Fibroblast of skin of left biceps (primary cell): ENCODE data around the gene CCL22.
"Not testable (repeated sequence)": the region's sequence is repeated elsewhere in the genome, so short reads cannot be mapped to it uniquely, and the experiment has no call there.

Source experiments
- DNase-seq, 2 experiments: peaks; one replicate each; pipeline ENCODE4 v3.0.0-alpha.2; 2013; ENCODE audit warnings: low read depth in 2 of 2

CCL22 gene

DNA sequence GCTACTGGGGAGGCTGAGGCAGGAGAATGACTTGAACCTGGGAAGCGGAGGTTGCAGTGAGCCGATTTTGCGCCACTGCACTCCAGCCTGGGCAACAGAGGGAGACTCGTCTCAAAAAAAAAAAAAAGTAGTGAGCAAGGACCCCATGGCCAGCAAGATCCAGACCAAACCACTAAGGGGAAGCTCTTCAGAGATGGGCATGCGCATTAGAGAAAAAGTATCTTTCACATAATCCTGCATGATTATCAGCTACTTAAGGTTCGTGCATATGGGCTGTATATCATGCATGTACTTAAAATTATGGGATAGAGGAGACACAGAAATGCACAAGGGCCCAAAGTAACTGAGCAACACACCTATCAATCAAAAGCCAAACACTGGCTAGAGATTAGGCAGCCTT is 10.7 kb upstream of the CCL22 start:
- no peak for DNase-seq

DNA sequence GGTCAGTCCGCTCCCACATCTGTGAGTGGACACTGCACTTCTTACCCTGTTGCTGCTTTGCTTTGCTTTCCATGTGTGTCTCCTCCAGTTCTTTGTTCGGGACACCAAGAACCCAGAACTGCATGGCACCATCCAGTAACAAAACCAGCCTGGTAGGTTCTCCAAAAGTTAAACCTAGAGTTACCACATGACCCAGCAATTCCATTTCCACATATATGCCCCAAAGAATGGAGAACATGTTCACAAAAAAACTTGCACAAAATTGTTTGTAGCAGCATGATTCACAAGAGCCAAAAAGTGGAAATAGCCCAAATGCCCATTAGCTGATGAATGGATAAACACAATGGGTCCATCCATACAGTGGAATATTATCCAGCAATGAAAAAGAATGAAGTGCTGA is 10.3 kb upstream of the CCL22 start:
- no peak for DNase-seq

DNA sequence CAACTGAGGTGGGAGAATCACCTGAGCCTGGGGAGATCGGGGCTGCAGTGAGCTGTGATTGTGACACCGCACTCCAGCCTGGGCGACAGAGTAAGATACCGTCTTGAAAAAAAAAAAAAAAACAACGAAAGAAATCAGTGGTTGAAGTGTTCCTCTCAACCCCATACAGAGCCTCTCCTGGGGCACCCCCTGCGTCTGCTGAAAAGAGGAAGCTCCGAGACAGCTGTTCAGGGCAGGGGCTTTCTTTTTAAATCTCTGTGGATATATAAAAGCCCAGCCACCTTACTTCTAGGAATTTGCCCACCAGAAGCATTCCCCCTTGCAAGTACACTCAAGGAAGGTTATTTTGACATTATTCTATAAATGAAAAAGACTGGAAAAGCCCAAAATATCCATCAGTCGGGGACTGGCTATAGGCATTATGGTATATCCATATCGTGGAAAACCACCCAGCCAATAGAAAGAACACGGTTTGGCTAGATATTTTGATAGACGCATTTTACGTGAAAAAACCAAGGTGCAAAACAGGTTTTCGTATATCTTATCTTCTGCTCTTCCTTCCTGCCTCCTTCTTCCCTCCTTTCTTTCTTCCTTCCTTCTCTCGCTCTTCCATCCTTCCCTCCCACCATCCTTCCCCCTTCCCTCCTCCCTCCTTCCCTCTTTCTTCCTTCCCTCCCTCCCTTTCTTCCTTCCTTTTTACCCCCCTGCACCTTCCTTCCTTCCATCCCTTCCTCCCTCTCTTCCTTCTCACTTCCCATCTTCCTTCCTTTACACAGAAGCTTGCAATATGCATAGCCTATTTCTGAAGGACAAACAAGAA is 9.2 kb upstream of the CCL22 start:
- no peak for DNase-seq

DNA sequence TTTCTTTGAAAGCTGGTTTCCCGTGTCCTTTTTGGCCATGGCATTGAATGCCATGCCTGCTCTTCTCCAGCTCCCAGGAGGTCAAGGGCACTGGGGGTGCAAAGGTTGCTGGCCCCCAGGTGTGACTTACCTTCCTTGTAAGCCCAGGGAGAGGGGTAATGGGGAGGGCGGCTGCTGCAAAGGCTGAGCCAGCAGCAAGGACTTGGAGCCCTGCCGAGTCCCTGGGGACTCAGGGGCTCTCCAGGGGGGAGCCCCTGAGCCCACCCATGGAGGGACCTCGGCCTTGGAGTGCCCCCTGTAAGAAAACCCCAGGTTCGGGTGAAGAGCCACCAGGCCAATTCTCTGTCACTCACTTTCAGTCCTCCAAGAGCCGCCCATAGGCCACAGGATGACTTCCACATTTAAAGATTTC is 5.9 kb upstream of the CCL22 start:
- no peak for DNase-seq

DNA sequence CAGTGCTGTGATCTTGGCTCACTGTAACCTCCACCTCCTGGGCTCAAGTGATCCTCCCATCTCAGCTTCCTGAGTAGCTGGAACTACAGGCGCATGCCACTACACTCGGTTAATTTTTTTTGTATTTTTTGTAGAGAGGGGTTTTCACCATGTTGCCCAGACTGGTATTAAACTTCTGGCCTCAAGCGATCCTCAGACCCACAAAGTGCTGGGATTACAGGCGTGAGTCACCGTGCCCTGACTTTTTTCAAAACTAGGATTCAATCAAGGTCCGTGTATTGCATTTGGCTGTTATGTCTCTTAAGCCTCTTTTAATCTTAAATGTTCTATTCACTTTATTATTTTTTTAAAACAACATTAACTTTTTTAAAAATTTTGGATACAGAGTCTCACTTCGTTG is 4.3 kb upstream of the CCL22 start:
- DNase-seq: no peak

DNA sequence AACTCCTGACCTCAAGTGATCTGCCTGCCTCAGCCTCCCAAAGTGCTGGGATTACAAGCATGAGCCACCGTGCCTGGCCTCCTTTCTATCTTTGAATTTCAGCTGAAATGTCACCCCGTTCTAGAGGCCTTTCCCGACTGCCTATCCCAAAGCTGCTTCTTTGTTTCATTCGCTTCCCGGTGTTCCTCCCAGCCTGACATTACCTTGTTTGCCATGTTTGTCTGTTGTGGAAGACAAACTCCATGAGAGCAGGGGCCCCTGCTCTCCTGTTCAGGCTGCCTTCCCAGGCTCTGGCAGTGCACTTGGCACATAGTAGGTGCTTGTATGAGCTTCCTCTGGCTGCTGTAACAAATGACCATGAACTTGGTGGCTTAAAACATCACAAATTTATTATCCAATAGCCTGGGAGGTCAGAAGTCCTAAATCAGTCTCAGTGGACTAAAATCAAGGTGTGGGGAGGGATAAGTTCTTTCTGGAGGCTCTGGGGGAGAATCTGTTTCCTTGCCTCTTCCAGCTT is 2.6 kb upstream of the CCL22 start:
- no peak for DNase-seq

DNA sequence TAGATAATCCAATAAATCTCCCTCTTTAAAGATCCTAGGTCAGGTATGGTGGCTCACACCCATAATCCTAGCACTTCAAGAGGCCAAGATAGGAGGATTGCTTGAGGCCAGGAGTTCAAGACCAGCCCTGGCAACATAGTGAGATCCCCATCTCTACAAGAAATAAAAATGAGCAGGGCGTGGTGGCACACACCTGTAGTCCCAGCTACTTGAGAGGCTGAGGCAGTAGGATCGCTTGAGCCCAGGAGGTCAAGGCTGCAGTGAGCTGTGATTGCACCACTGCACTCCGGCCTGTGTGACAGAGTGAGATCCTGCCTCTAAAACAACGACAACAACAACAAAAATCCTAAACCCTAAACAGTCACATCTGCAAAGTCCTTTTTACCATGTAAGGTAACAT is 2.0 kb upstream of the CCL22 start:
- no peak for DNase-seq

DNA sequence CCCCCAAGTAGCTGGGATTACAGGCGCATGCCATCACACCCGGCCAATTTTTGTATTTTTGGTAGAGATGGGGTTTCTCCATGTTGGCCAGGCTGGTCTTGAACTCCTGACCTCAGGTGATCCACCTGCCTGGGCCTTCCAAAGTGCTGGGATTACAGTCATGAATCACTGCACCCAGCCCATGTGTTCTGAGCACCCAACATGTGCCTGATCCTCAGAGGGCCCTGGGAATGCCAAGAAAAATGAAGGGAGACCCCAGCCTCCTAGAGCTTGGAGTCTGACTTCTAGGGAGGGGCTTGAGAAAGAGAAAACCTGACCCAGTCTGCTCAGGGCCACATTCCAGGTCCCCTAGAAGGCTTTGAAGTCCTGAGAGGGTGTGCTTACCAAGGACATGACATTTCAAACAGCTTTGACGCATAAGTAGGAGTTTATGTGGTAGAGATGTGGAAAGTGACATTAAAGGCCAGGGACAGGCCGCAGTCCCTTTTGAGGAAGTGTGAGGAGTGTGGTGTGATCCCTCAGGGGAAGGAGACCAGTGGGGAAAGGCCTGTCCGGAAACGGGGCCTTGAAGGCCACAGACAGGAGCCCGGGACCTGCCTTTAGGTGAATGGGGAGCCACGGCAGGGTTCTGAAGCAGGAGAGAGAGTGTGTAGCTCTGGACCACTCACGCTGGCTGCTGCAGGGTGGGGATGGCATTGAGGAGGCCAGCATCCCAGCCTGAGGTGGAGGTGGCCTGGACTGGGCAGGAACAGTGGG is 1.1 kb upstream of the CCL22 start:
- no peak for DNase-seq

DNA sequence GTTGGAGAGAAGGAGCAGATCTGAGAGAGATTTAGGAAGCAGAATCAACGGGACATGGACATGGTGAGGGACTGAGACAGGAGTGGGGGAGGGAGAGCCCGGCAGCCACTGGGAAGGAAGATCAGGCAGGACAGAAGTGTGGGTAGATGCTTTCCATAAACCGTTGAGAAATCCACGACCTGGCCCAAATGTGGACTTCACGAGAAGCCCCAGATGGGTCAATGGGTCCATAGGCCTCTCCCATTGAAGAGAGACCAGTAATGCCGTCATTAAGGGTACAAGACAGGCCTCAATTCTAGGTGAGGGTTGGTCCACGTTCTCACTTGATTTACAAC is 530 bp upstream of the CCL22 start:
- no peak for DNase-seq

DNA sequence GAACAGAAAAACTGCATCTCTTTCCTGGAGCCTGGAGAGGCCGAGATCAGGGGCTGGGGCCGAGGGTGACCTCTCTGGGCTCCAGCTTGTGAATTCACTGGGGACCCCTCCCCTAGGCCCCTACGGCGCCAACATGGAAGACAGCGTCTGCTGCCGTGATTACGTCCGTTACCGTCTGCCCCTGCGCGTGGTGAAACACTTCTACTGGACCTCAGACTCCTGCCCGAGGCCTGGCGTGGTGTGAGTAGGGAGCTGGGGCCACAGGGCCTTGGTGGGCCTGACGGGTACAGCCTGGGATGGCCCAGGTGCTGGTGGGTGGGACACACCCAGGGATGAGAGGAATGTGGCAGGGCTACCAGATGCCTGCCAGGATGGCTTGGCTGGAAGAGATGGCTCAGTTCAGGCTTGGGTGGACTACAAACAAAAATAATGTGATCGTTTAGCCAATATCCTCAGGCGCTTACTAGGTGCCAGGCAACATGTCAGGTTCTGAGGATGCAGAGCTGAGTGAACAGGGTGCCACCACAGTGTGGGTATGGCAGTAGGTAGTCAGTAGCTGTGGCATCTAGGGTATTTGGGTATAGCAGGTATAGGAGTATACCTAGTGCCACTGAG is 1.8 kb downstream of the CCL22 start:
- DNase-seq: no peak

DNA sequence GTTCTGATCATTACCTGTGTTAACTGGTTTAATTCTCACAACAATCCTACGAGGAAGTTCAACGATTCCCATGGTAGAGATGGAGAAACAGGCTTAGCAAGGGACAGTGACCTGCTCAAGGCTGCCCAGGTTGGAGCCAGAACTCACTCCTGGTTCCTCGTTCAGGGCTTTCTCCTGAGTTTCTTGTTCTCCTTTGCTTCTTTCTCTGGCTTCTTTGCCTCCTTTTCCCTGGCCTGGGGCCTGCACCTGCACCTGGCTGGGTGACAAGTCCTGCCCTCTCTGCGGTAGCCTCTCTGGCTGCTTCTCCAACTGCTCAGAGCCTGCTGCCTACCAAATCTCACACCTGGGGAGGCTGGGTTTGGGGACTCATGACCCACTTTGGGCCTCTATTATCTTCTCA is 2.8 kb downstream of the CCL22 start:
- no peak for DNase-seq

DNA sequence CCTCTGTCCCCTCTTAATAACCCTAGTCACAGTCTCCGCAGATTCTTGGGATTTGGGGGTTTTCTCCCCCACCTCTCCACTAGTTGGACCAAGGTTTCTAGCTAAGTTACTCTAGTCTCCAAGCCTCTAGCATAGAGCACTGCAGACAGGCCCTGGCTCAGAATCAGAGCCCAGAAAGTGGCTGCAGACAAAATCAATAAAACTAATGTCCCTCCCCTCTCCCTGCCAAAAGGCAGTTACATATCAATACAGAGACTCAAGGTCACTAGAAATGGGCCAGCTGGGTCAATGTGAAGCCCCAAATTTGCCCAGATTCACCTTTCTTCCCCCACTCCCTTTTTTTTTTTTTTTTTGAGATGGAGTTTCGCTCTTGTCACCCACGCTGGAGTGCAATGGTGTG is 5.6 kb downstream of the CCL22 start:
- no peak for DNase-seq

DNA sequence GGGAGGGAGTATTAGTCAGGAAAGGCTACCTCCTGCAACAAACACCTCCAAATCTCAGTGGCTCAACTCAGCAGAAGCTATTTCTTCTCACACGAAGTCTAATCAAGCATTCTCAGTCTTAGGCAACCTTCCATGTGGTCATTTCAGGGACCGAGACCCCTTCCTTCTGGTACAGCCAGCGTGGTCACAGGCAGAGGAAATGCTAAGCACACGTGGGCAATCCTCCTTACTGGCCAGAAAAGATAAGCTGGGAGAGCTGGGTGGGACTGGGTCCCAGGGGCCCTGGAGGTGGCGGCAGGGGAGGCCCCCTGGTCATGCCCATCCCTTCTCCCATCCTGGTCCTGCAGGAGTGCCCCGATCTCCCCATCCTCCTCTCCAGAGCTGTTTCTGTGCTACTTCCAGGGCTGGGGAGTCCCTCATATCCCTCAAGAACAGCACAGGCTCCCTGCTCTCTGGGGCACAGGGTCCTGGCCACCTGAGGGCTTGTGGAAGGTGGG is 8.0 kb downstream of the CCL22 start:
- DNase-seq: no peak

DNA sequence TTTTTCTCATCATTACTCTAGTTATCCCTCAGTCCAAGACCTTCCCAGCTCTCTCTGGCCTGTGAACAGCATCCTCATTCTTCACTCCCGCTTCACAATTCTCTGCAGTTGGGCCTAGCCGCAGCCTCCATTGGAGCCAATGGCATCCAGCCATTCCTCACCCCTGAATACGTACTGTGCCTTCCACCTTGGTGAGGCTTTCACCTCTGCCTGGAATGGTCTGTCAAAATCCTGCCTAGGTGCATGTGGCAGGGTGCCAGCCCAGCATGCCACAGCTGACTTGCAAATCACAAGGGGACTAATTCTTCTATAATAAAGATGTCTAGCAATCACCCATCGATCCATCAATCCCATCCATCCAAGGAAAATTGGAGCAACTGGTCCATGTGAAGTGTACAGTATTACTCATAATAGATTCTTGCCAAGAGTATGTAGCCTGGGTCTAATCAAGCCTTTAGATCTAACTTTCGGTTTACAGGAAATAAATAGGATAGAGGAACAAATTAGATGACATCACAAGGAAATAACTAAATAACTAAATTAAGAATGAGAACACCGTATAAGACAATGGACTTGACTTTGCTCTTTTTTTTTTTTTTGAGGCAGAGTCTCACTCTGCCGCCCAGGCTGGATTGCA is 8.7 kb downstream of the CCL22 start:
- DNase-seq: no peak

DNA sequence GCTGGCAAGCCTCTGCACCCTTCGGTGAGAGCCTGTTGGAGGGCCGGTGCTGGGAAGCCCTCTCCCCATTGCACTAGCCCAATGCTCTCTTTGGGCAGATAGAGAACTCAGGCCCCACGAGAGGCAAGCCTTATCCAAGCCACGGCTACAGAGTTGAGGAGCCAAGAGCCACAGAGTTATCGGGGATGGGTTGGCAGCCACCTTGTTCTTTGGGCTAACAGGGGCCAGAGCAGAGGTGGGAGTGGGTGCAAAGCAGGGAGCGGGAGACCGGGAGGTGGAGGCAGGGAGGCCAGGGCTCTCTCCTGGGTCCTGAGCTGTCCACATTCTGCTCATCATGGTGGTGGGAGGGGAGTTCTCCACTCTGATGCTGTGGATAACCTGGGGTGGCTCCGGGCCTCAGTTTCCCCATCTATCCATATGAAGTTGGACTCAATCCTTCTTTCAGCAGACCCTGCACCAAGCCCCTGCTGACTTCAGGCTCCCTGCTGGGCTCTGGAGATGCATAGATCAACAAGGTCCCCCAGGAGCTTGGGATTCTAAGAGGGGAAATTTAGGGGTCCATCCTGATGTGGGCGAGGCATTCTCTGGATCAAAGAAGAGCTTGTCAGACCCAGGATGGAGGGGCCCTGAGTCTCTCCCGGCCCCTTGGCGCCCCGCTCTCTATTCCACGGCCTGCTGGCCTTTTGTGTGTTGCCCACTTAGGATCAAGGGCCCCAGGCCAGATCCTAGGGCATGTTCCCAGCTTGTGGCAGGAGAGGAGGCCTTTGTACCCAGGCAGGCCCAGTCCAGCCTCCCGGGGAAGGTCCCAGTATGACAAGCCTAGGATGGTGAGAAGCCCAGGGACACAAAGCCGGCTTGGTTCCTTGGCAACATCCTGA is 13.2 kb downstream of the CCL22 start:
- DNase-seq: no peak

DNA sequence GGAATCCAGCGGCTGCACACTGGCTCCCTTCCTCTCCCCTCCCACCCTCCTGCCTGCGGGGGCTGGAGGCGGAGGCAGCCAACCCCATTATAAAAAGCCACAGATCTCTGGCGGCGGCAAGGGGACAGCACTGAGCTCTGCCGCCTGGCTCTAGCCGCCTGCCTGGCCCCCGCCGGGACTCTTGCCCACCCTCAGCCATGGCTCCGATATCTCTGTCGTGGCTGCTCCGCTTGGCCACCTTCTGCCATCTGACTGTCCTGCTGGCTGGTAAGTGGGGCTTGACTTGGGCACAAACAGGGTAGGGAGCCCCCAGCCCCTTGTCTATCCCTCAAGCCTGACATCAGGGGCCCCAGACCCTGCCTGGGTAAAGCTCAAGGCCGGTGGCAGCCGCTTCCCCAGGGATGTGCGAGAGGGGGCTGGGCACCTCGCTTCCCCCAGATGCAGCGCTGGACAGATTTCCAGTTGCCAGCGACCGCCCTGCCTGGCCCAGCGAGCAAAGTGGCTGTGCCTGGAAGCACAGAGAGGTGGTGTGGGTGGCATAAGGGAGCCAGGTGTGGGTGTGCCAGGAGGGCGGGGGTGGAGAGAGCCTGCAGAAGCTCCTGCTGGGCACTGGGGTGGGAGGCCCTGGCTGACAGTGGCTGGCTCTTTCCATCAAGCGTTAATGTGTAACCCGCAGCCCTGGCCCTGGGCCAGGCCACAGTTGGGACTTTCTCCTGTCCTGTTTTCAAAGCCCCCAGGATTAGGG is 14.0 kb downstream of the CCL22 start, which contains the start of gene CX3CL1:
CX3CL1 (plus strand) TSS at position 119 of the 745 bp plus-strand sequence; CDS start at position 198, 79 bp downstream.
- no peak for DNase-seq

DNA sequence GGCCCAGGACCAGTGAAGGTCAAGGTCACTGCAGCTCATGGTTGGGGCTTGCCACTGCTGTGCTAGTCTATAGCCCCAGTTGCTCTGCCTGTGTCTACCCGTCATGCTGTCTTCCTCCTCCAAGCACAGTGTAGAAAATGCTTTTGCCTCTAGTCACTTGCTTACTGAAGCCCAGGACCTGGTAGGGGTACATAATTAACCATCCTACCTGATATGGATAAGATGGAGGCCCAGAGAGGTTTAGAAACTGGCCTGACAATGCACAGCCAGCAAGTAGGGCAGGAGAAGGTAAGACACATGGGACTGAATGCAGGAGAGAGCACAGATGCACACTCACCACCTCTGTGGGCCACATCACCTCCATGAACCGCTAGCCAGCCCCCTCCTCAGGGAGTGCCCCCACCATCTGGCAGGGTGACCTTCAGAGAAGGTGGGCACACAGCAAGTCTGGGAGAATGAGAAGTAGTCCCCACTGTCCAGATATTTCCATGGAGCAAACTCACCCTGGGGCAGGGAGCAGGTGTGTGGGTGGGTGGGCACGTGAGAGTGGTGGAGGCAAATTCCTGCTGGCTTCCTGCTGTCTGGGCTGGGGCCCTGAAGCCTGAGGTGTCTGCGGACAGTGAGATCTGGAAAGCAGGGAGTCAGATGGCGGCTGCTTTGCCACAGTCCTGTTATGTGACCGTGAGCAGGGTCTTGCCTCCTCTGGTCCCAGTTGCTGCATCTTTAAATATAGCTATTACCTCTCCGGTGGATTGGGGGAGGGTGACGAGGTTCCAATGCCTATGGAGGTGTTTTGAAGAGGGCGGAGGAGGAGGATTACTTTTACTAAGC is 14.7 kb downstream of the CCL22 start:
- DNase-seq: no peak

DNA sequence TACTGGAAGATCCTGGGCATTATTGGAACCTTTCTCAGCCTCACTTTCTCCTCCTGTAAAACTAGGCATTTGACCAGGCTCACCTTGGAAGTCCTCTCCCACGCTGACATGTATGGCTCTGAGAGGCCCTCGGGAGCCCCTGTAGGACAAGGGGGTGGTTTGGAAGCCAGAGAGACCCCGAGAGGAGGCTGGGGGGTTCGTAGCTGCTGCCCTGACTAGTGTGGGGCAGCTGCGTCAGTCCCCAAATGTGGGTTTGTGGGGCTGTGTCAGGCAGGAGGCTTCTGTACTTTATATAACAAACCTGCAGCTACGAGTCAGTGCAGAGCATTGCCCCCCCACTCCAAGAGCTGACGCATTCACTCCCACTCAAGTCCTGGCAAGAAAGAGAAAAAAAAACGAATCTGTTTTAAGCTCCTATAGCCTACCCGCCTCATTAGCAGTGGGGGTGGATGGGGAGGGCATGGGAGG is 15.5 kb downstream of the CCL22 start:
- no peak for DNase-seq

DNA sequence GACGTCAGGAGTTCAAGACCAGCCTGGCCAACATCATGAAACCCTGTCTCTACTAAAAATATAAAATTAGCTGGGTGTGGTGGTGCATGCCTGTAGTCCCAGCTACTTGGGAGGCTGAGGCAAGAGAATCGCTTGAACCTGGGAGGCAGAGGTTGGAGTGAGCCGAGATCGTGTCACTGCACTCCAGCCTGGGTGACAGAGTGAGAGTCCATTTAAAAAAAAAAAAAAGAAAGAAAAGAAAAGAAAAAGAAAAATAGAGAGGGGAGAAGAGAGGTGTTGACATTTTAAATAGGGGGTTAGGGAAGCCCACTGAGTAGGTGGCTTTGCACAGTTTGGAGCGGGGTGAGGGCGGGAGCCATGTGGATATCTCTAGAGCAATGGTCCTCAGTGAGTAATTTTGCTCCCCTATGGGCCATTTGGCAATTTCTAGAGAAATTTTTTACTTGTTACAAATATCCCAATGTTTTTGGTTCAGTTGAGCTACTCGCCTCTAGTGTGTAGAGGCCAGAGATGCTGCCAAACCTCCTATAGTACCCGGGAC is 16.4 kb downstream of the CCL22 start:
- not testable (repeated sequence) for DNase-seq
